ENCODE measurements around the gene GADD45B.

Gene GADD45B
- long read RNA-seq, donor 1, transcript GADD45B-201 (4 exons, 1,373 nt), result major isoform, 6 of 10 reads
- long read RNA-seq, donor 1, partial matches to known transcripts, result 0 of 10 reads
- long read RNA-seq, donor 1, other reads (novel, unspliced or antisense), result 0 of 10 reads
- long read RNA-seq, donor 2, partial matches to known transcripts, result 8 of 12 reads
- long read RNA-seq, donor 2, other reads (novel, unspliced or antisense), result 0 of 12 reads
- long read RNA-seq, donor 3, partial matches to known transcripts, result 0 of 3 reads
- long read RNA-seq, donor 3, other reads (novel, unspliced or antisense), result 0 of 3 reads
- long read RNA-seq, donor 4, partial matches to known transcripts, result 0 of 4 reads
- long read RNA-seq, donor 4, other reads (novel, unspliced or antisense), result 0 of 4 reads
- long read RNA-seq, donor 5, partial matches to known transcripts, result 0 of 5 reads
- long read RNA-seq, donor 5, other reads (novel, unspliced or antisense), result 0 of 5 reads
- long read RNA-seq, donor 6, transcript GADD45B-201 (4 exons, 1,373 nt), result major isoform, 6 of 20 reads
- long read RNA-seq, donor 6, partial matches to known transcripts, result 12 of 20 reads
- long read RNA-seq, donor 6, other reads (novel, unspliced or antisense), result 0 of 20 reads
- long read RNA-seq, donor 7, result 0 reads
- long read RNA-seq, donor 8, partial matches to known transcripts, result 0 of 5 reads
- long read RNA-seq, donor 8, other reads (novel, unspliced or antisense), result 0 of 5 reads

DNA sequence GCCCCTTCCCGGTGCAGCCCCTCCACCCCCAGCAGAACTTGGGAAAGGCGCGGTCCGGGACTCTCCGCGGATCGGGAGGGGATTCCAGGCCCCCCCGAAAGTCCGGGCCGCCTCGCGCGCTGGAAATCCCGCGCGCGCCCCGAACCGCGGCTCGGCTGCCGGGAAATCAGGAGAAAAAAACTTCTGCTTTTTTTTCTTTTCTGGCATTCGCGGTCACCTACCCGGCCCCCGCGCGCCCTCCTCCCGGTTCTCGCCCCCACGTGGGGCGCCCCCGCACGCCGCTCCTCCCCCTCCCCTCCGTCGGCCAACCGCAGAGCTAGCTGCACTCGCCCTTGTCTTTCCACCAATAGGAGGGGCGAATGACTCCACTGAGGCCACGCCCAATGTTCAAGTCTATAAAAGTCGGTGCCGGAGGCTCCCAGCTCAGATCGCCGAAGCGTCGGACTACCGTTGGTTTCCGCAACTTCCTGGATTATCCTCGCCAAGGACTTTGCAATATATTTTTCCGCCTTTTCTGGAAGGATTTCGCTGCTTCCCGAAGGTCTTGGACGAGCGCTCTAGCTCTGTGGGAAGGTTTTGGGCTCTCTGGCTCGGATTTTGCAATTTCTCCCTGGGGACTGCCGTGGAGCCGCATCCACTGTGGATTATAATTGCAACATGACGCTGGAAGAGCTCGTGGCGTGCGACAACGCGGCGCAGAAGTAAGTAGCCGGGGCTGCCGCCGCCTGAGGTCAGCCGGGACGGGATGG is at the start of gene GADD45B:
Gene GADD45B (plus strand): TSS at position 426 of the 749 bp plus-strand sequence. CDS start 232 bp downstream, at position 658.
- peak; percentile 89 for DNase-seq

- DNase-seq, result peak; percentile 80
These were observed 49.1 kb upstream of the GADD45B start for GRCh38 chr19:2426611-2427428.

- DNase-seq, result peak; percentile 100
These were observed 48.3 kb upstream of the GADD45B start, which contains the start of gene TIMM13 for GRCh38 chr19:2427429-2428320. TSS of gene TIMM13 (minus strand) at chr19:2427586. CDS start at chr19:2427533, 53 bp downstream.

- DNase-seq, result no peak
These were observed 47.6 kb upstream of the GADD45B start for GRCh38 chr19:2428321-2428690.

DNA sequence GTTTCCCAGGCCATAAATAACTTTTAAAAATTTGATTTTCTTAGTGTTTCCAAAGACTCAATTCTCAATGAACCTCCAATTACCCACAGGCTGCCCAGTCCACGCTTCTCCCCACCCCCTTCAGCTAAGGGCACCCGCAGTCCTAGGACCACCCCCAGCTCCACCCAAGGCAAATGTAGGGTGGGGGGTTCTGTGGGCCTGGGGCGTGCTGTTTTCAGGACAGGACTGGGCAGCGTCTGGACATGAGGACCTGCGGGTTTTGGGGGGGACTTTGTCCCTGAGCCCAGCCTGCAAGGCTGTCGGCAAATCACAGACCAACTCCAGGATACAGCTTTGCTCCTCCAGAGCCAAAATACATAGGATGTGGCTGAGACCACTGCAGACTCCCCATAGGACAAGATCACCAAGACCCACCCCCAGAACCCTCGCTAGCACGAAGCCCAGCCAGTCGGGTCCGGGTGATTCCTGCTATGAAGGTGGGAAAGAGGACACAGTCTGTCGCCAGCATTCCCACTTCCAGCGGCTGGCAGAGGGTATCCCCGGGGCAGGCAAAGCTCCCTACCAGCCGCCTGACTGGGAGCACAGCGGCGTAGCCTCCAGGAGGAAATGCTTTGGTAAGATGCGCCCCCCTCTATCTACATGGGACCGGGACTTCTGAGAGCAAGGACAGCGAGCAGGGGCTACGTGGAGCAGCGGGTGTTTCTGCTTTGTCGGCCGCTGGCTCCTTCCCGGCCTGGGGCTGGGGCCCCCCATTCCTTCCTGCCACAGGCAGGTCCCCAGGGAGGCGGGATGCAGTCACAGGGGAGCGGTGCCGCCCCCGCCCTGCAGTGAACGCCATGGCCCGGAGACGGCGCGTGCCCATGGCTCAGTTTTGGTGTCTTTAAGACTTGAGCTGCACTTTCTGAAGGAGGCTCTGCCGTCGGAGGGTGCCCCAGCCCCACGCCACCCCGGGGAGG is 46.9 kb upstream of the GADD45B start:
- DNase-seq, result no peak

GRCh38 chr19:2429917-2430535 is 45.9 kb upstream of the GADD45B start:
- no peak for DNase-seq

- no peak for DNase-seq
These were observed 44.4 kb upstream of the GADD45B start for GRCh38 chr19:2431318-2432055.

DNA sequence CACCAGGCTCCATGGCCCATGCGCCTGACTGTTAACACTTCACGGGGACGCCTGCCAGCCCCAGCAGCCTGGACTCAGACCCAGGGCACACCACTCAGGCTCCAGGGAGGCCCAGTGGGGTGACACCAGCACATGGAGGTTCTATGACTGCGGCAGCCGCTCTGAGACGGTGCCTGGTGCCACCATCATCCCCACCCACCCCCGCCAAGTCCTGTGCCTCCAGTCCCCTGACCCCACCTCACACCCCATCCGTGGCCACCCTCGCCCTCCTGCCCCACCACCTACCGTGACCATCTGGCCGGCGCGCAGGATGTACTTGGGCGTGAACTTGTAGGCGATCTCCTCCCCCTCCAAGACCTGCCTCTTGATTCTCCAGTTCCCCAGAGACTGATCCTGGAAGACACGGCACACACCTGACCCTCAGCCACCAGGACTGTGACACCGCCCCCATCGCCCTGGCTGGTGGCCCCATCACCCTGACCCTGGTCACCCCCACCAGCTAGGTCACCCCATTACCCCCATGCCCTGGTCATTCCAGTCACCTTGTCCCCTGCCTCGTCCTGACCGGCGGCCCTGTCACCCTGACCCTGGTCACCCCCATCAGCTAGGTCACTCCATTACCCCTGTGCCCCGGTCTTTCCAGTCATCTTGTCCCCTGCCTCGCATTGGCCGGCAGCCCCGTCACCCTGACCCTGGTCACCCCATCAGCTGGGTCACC is 43.6 kb upstream of the GADD45B start:
- no peak for DNase-seq

DNA sequence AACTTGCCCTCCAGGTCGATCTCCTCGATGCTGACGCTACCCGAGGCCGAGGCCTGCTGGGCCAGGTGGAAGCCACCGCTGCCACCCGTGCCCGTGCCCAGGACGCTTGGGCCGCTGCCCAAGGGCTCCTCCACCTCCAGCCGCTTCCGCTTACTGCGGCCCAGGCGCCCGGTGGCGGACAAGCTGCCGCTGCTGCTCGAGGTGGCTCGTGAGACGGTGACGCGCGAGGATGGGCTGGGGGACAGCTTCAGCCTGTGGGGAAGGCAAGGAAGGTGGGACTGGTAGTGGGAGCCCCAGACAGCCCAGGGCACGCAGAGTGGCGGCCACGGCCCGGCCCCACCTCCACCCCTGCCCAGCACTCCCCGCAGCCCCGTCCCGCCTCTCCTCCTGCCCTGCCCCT is 42.1 kb upstream of the GADD45B start:
- DNase-seq, result no peak

DNA sequence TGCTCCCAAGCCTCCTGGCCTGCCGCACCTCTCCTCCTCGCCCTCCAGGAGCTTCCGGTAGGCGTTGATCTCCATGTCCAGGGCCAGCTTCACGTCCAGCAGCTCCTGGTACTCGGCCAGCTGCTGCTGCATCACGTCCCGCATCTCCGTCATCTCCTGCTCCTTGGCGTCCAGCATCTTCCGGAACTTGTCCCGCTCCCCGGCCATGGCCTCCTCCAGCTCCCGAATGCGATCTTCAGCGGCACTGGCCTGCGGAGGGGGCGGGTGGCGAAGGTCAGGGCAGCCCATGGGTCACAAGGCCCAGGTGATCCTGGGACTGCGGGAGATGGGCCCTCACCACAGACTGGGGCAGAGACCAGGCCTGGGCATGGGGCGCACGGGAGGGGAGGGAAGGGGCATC is 41.7 kb upstream of the GADD45B start:
- no peak for DNase-seq

GRCh38 chr19:2434721-2435265 is 41.1 kb upstream of the GADD45B start:
- DNase-seq, result no peak

GRCh38 chr19:2436384-2436783 is 39.5 kb upstream of the GADD45B start:
- no peak for DNase-seq

DNA sequence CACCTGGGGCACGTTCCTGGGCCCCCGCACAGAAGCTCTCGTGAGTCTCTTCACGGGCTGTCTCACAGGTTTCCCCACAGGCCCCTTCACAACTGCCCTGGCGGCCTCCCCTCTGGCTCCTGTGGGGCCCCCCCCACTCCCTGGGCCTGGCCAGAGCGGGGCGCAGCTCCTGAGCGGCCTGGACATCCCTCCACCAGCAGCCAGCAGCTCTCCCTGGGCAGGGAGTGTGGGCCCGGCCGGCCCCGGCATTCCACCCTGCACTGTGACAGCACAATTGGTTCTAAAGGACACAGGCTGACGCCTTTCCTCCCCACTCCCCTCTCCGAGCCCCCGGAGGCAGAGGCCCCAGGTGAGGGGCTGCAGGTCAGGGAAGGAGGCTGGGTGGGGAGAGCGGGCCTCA is 39.0 kb upstream of the GADD45B start:
- no peak for DNase-seq

GRCh38 chr19:2438178-2438577 is 37.7 kb upstream of the GADD45B start:
- DNase-seq, result no peak

- no peak for DNase-seq
These were observed 35.4 kb upstream of the GADD45B start for GRCh38 chr19:2440515-2440914.

- DNase-seq, result no peak
These were observed 34.7 kb upstream of the GADD45B start for GRCh38 chr19:2441096-2441752.

All from right kidney (tissue), 9 donors.